ENCODE measurements around the gene MYH1.
"Not testable (repeated sequence)": the region's sequence is repeated elsewhere in the genome, so short reads cannot be mapped to it uniquely, and the experiment has no call there.

Gene MYH1

DNA sequence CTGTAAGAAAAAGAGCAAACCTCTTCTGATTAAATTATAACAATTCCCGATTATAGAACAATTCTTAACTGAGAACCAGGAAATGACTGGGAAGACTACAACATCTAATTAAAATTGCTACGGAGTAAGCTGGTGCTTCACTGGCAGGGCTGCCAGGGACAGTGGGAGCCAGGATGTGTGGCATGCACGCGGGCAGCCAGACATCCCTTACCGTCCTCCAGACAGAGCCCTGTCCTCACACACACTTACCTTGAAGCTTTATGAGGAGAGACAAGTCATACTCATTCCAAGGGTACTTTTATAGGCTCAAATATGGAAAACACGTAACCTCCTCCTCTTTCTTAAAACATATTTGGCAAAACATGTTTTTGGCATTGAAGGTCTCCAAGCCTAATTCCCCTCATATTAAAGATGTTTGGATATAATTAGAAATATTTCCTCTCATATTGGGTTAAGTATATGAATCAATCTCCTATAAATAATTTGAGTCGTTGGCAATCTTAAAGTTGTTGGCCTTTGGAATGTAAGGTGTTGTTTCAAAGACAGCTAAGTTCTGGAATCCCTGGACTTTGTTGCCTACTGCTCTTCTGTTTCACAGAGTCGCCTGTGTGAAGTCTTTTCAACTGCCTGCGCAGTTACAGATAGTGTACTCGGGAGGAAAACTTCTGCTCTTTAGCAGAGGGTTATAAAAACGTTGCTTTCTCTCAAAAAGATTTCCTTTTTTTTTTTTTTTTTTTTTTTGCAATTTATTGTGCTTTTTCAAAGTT is at the start of gene MYH1:
Gene MYH1, minus strand, starts transcription at position 272 of the 767 bp plus-strand sequence. CDS start 1,900 bp downstream, outside the sequence.
- DNase-seq: no peak

DNA sequence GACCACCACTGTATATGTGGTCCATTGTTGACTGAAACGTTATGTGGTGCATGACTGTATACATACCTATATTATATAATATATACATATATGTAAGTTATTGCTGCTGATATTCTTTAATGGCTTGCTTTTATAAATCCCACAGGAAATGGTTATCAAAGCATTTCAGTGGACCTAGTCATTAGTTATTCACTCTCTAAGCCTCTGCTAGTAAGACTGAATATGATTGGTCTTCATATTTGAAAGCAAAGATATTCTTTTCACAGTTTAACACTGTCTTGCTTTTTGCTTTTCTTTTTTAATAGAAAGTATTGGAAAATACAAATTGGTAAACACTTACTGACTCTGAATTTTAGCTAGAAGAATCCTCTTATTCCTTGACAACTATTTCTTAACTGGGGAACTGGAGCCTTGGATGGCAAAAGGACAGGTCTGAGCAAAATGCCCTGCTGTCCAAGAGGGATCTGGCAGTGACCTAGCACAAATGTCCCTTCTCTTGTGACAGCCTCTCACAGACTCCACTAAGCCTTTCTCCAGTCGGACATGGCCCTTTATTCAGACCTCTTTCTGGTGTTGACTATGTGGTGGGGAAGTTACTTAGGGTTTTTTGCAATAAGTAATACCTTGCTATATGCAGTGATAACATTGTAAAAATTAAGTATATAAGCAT is 45.8 kb upstream of the MYH1 start:
- DNase-seq: no peak

DNA sequence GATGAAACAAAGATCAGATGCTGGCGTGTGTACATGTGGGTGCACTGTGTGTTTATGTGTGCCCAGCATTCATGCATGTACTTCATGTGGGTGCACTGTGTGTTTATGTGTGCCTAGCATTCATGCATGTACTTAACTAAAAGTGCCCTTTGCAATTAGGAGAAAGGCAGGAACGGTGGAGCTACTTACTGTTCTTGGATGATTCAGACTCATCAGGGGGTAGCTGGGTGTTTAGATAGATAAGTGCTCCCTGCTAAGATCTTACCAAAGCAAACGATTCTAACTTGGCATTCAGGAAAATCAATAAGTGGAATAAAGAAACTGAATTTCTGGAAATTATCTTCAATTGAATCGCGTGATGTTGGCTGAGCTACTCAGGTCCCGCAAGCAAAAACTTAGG is 39.7 kb upstream of the MYH1 start:
- DNase-seq: no peak

DNA sequence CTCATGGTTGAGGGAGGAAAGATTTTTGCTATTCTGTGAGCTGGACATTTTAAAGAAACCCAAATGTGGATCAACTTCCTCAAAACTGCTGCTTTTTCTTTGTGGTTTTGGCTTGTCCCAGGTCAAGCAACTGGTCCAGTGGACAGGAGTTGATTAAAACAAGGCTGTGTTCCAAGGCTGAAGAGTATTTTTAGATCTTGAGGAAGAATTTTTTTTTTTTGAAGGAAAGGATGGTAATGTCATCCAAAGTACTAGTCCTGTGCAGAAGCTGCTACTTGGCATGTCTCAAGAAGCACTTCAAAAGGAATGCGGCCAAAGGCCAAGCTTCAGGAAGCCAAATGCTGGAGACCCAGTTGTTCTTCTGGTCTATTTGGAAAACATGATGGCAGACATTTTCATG is 39.1 kb upstream of the MYH1 start:
- DNase-seq: no peak

DNA sequence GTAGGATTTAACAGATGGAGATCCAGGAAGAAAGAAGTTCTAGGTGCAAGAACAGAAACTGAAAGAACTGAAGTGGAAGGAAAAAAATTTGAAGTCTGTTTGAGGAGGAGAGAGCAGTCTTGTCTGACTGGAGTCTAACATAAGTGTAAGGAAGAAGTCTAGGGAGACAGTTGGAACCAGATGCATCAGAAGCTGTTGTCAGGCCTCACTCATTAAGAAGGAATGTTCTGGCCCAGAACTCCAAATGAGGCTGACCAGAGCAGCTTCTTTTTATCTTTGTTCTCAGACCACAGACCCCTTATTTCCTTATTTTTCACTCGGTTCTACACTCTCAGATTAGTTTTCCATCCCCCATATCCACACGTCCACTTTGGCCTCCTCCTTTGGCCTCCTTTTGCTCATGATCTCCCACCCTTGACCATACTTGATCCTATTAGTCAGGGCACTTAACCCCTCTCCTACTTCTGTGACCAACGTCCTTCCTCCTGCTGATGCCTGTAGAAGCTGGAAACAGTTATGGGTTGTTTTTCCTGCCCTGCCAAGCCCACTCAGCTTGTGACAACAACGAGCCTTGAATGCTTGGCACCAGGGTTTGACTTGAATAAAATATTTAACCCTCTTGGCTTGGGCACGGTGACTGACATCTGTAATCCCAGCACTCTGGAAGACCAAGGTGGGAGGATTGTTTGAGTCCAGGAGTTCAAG is 38.1 kb upstream of the MYH1 start:
- no peak for DNase-seq

DNA sequence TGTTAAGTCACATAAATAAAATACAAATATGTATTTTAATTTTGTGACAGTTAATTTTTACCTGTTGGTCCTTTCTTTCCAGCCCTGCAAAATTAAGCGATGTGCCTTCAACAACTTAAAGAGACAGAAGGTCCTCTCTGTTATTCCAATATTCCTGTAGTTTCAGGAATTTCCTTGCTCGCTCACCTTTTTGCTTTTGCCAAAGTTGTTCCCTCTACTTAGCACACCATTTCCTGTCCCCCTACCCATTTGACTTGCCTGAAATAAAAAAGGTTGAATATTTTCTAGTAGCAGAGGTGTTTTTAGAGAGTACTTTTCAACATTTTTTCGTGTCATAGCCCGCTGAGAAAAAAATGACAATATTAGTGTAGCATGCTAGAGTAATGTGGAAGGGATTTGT is 31.7 kb upstream of the MYH1 start:
- no peak for DNase-seq

DNA sequence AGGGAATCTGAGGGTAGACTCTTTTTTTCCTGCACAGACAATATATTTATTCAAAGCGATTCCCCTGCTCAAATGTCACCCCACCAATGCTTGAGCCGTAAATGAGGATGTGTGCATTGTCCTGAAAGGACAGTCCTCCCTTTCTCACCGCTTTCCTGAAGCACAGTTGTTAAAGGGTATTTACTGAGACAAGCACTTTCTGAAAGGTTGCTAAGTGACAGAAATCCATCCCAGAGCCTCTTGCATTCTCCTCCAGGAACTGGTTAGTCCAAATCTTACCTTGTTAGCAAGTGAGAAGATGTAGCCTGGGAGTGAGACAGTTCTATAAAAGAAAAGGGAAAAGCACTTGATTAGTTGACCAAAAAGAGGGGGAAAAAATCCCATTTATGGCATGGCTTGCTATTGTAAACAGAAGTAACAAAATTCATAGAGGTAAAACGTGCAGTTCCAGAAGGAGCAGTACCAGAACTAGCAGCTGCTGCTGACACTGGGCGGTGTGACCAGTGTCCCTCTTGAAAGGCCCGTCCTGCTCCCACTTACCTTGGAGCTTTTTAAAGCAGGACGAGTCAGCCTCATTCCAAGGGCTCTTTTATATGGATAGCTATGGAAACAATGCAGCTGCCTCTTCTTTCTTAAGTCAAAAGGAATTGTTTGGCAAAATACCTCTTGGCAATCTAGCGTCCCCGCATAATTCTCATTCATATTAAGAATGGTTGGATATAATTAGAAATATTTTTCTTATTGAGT is 30.9 kb upstream of the MYH1 start, which contains the start of gene MYH2:
Gene MYH2, minus strand, starts transcription at position 563 of the 747 bp plus-strand sequence. CDS start 1,738 bp downstream, outside the sequence.
- DNase-seq: no peak

DNA sequence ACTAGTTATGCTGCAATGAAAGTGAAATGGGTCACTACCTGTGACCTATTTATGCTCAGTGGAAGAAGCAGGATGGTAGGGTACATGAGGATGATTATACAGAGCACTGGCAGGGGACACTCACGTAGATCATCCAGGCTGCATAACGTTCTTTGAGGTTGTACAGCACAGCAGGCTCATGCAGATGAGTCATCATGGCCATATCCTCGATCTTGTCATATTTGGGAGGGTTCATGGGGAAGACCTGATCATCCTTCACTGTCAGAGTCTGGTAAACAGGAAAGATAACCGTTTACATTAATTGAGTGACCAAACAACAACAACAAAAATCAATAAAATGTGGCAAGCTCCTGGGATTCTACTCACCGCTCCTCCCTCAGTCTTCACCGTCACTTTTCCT is 29.0 kb upstream of the MYH1 start:
- no peak for DNase-seq

DNA sequence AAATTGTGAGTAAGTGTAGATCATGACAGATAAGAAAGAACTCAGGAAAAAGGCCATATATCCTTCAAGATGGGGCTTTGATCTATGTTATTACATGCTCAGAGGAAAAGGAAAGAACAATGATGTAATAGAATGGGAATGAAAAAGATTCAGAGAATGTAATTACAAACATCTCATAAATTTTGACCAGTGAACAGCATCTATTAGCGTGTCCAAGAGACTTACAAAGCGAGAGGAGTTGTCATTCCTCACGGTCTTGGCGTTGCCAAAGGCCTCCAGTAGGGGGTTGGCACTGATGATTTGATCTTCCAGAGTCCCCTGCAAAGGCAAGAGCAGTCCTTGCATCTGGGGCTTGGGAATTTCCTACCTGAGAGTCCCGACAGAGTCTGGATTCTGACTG is 25.1 kb upstream of the MYH1 start:
- DNase-seq: not testable (repeated sequence)

DNA sequence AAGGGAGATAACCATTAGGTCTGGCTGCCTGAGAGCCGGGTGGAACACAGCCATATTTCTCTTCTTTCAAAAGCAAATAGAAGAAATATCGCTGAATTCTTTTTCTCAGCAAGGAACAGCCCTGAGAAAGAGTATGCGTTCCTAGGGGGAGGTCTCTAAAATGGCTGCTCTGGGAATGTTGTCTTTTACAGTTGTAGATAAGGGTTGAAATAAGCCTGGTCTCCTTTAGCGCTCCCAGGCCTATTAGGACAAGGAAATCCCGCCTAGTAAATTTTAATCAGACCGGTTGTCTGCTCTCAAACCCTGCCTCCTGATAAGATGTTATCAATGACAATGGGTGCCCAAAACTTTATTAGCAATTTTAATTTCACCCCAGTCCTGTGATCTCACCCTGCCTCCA is 22.8 kb upstream of the MYH1 start:
- not testable (repeated sequence) for DNase-seq

DNA sequence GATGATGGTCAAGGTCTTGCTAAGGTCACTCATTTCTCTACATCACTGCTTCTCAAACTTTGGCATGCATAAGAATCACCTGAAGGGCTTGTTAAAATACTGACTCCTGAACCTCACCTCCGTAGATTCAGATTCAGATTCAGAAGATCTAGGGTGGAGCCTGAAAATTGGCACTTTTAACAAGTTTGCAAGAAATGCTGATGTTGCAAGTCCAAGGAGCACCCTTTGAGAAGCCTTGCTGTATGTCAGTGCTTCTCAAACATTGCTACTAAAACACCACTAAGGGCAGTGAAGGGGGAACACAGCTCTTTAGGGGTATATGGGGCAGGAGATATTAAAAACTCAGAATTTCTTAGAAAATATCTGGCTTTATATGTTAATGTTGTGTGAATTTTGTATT is 13.7 kb upstream of the MYH1 start:
- DNase-seq: no peak

DNA sequence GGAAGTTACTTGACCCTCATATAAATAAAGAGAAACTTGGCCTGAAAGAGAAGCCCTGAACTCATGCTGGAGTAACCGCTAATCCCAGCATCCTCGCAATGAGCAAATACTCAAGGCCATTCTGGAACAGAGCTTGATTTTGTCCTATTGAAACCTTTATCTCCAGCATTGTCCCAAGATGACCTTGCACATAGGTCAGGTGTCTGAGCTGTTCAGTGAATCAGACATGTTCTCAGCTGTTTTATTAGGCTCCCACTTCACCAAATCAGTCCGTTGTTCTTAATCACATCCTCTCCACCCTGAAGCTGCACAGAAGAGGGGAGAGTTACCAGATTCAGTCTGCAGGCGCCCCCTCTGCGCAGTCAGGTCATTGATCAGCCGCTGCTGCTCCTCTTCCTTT is 9.1 kb upstream of the MYH1 start:
- no peak for DNase-seq

DNA sequence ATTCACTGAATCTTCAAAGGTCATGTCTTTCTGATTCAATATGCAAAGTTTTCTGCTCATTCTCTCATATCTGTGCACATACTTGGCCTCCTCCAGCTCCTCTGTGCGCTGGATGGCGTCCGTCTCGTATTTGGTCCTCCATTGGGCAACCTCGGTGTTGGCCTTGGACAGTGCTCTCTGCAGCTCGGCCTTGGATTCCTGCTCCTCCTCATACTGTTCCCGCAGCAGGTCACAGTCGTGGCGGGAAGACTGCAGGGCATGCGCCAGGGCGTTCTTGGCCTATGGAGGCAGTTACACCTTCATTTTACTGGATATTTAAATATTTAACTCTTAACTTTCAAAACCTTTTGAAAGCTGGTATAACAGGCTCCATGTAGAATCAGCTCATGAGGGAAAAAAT is 8.2 kb upstream of the MYH1 start:
- no peak for DNase-seq

DNA sequence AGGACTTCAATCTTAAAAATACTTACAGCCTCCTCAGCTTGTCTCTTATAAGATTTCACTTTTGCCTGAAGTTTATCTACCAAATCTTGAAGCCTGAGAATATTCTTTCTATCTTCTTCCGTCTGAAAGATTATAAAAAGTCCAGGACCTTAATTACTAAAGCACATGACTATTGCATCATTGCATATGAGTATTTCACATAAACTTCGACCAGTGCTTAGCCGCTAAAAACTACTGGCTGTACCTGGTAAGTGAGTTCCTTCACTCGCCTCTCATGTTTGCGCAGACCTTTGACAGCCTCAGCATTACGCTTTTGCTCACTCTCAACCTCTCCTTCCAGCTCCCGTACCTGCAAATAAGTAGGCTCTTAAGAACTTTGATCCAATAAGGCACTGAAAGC is 4.7 kb upstream of the MYH1 start:
- DNase-seq: no peak

DNA sequence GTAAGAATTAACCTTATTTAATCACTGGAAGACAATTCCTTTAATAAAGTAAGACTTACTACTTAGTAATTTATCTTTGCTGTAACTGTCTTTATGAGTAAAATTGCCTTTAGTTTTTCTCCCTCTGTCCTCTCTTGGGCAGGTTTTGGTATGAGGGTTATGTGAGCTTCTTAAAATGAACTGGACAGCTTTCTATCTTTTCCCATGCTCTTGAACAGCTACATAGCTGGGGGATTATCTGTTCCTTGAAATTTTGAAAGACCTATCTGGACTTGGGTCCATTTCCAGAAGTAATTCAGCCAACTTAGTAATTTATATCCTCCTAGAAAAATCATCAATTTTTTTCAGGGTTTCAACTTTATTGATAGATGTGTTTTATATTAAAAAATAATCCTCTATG is 3.6 kb upstream of the MYH1 start:
- DNase-seq: no peak

DNA sequence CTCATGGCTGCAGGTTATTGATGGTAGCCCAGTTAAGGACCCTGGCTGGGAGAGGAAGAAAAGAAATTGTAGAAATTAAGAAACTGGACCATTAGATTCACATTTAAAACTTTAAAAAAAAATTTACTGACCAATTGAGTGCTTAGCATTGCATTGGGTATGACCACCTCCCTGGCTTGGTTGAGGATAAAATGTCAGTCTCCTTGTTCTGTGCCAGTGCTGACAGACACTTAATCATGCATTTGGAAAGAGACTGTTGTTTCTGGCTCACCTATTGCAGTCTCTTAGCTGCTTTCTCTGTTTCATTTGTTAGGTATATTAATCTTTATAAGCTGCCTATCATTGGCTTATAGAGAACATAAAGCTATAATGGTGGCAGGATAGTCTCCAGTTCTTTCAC is 1.7 kb downstream of the MYH1 start:
- no peak for DNase-seq

DNA sequence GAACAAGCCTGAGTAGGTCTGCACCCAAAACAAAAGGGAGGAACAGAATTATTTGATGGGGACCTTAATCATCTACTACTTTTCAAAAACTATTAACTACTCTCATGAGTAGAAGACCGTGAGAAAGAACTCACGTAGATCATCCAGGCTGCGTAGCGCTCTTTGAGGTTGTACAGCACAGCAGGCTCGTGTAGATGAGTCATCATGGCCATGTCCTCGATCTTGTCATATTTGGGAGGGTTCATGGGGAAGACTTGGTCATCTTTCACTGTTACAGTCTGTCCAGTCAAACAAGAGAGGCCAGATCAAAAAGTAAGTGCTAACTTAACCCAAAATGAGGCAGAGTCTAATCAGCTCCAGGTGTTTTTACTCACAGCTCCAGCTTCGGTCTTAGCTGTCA is 2.3 kb downstream of the MYH1 start:
- DNase-seq: no peak

DNA sequence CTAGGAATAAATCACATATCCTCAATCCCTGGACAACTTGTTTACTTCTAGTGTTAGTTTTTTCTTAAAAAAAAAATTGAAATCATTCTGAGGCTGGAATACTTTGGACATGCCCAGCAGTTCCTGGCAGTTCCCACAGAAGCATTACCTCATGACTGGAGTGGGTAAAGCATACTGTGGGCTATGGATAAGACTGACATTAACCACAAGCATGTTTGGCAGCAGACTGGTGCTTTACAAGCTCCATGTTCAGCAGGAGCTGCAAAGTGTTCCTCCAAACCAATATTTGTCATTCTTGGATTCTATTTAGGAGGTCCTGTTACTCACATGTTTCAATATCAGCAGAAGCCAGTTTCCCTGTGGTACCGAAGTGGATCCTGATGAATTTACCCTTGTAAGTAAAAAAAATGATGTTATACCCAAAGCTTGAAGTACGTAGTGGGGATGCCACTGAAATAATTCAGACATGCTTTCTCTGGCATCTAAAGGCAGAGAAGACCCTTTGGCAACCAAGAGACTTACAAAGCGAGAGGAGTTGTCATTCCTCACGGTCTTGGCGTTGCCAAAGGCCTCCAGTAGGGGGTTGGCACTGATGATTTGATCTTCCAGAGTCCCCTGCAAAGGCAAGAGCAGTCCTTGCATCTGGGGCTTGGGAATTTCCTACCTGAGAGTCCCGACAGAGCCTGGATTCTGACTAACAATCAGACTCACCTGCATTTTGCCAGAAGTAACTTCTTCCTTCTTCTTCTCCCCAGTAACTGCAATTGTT is 4.9 kb downstream of the MYH1 start:
- DNase-seq: no peak

DNA sequence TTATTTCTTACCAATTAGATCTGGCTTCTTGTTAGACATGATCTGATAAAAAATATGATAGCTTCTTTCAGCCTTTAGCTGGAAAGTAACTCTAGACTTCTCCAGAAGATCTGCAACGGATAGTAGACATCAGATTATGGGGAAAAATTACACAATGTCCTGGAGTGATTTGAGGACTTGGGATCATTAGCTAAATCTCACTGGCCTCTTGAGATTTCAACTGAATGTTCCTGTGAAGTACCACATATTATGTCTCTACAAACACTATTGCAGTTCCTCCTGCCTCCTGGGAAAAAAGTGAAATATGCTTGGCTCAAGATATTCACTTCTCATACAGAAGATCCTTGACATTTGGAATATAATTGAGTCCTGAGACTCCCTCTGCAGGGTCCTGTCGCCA is 5.5 kb downstream of the MYH1 start:
- DNase-seq: no peak

DNA sequence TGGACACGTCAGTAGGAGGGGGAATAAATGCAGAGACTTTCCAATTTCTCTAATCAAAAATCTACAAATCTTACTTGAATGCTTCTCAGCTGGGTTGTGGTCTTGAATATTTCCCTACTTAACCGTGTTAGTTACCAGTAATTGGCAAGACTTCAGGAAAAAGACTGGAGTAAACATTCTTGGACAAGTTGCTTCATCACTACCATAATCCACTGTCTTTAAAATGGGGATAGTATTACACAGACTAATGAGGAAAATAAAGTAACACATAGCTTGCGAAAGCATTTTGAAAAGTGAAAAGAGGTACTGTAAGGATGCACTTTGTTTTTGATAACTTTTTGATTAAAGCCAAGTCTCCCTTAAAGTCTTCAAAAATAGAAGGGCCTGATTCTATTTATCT is 18.4 kb downstream of the MYH1 start:
- DNase-seq: no peak

DNA sequence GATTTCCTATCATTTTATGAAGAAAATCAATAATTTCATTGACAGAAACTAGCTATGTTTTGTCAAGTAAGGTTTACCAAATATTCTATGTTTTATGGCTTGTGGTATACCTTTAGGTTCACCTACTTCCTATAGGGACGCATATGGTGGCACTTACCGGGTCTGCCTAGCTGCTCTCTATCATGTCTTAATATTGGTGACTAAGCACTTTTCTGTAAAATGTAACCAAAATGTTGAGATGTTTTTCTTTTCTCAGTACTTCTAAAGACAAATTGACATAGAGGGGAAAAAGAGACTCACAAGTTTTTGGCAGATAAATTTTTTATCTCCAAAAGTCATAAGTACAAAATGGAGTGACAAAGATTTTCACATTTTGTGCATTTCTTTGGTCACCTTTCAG is 26.3 kb downstream of the MYH1 start:
- DNase-seq: no peak

DNA sequence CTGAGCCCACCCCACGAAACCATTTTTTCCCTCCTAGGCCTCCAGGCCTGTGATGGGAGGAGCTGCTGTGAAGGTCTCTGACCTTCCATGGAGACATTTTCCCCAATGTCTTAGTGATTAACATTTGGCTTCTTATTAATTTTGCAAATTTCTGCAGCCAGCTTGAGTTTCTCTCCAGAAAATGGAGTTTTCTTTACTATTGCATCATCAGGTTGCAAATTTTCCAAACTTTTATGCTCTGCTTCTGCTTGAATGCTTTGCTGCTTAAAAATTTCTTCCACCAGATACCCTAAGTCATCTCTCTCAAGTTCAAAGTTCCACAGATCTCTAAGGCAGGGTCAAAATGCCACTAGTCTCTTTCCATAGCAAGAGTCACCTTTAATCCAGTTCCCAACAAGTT is 36.1 kb downstream of the MYH1 start:
- no peak for DNase-seq

DNA sequence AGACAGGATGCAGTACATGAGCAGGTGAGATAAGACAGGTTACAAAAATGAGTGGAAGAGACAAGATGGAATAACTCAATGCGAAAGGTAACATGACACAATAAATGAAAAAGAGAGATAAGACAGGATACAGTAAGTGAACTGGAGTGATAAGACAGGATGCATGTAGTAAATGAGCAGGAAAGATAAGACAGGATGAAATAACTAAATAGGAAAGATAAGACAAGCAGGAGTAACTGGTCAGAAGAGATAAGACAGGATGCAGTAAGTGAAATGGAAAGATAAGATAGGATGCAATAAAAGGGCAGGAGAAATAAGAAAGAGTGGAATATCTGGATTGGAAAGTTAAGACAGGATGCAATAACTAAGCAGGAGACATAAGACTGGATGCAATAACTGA is 40.6 kb downstream of the MYH1 start:
- no peak for DNase-seq
